Lower leg skin (tissue), 3 donors: ENCODE data around the gene DAAM1.

Experiments
- POLR2A ChIP-seq, 2 donors: fragments of 450-650 bp; IDR thresholded peaks; one replicate each; pipeline ENCODE4 v1.6.1; 2016 to 2017; ENCODE audit warnings: antibody characterized with exemption in 2 of 2, mild to moderate bottlenecking in 1 of 2, moderate library complexity in 1 of 2
- TF ChIP-seq, protein P1 (sequence below), 3 donors: fragments of 450-650 bp; IDR thresholded peaks; one replicate each; pipeline ENCODE4 v1.5.1; 2016; ENCODE audit warnings: antibody characterized with exemption in 3 of 3, mild to moderate bottlenecking in 3 of 3, moderate library complexity in 2 of 3

- TF ChIP-seq, protein P1, sequence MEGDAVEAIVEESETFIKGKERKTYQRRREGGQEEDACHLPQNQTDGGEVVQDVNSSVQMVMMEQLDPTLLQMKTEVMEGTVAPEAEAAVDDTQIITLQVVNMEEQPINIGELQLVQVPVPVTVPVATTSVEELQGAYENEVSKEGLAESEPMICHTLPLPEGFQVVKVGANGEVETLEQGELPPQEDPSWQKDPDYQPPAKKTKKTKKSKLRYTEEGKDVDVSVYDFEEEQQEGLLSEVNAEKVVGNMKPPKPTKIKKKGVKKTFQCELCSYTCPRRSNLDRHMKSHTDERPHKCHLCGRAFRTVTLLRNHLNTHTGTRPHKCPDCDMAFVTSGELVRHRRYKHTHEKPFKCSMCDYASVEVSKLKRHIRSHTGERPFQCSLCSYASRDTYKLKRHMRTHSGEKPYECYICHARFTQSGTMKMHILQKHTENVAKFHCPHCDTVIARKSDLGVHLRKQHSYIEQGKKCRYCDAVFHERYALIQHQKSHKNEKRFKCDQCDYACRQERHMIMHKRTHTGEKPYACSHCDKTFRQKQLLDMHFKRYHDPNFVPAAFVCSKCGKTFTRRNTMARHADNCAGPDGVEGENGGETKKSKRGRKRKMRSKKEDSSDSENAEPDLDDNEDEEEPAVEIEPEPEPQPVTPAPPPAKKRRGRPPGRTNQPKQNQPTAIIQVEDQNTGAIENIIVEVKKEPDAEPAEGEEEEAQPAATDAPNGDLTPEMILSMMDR (IDR thresholded peaks at IDR 0.05) = no peak
- no peak for TF ChIP-seq POLR2A (IDR thresholded peaks at IDR 0.05)
Measured at GRCh38 chr14:59139324-59139723, 49.1 kb upstream of the DAAM1 start.
